T-helper 17 cell (primary cell): ENCODE results near the gene DPH2. TPM values are rescaled to one million over a fixed set of nuclear protein-coding genes. Genes with fewer than 3 reads are reported as not detected.

Experiments used
- ATAC-seq: fragments of 150-1000 bp; cut with Tn5 transposase; 2 replicates; pipeline ENCODE4 v1.10.0; 2021; ENCODE audit warnings: mild to moderate bottlenecking, moderate library complexity
- DNase-seq, 3 donors: peaks; one replicate each; pipeline versions ENCODE4 v3.0.0 to v3.0.0-alpha.2; 2020 to 2021
- H3K9me3 ChIP-seq: one replicate; pipeline ENCODE4 v1.7.0; 2013; ENCODE audit warnings: low read length, mild to moderate bottlenecking; ENCODE audit not compliant: control insufficient read depth, poor library complexity, severe bottlenecking
- H3K27ac Mint-ChIP-seq: one replicate; pipeline ENCODE4 v1.8.0; 2022; ENCODE audit warnings: mild to moderate bottlenecking, moderate library complexity, mixed read lengths
- H3K27me3 Mint-ChIP-seq: one replicate; pipeline ENCODE4 v1.8.0; 2022; ENCODE audit warnings: mixed read lengths
- H3K36me3 Mint-ChIP-seq: one replicate; pipeline ENCODE4 v1.8.0; 2022; ENCODE audit warnings: low read depth, mixed read lengths
- H3K4me1 Mint-ChIP-seq: one replicate; pipeline ENCODE4 v1.8.0; 2022; ENCODE audit warnings: mild to moderate bottlenecking, mixed read lengths
- H3K4me3 Mint-ChIP-seq: one replicate; pipeline ENCODE4 v1.8.0; 2022; ENCODE audit warnings: mild to moderate bottlenecking, moderate library complexity, mixed read lengths
- total RNA-seq, 4 donors: library from RNA in 2 of 4; stranded (reverse) in 2 of 4; gene quantifications; one replicate each; pipeline ENCODE4 v1.2.3 and lab custom pipeline; 2022 to 2026

Gene DPH2, protein sequence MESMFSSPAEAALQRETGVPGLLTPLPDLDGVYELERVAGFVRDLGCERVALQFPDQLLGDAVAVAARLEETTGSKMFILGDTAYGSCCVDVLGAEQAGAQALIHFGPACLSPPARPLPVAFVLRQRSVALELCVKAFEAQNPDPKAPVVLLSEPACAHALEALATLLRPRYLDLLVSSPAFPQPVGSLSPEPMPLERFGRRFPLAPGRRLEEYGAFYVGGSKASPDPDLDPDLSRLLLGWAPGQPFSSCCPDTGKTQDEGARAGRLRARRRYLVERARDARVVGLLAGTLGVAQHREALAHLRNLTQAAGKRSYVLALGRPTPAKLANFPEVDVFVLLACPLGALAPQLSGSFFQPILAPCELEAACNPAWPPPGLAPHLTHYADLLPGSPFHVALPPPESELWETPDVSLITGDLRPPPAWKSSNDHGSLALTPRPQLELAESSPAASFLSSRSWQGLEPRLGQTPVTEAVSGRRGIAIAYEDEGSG
- total RNA-seq = 10 to 100 TPM; 17.7 to 24.4 TPM
- 17.3 to 42.4 reads per million in 2 donors for total RNA-seq (lab: John Stamatoyannopoulos, UW)

DNA sequence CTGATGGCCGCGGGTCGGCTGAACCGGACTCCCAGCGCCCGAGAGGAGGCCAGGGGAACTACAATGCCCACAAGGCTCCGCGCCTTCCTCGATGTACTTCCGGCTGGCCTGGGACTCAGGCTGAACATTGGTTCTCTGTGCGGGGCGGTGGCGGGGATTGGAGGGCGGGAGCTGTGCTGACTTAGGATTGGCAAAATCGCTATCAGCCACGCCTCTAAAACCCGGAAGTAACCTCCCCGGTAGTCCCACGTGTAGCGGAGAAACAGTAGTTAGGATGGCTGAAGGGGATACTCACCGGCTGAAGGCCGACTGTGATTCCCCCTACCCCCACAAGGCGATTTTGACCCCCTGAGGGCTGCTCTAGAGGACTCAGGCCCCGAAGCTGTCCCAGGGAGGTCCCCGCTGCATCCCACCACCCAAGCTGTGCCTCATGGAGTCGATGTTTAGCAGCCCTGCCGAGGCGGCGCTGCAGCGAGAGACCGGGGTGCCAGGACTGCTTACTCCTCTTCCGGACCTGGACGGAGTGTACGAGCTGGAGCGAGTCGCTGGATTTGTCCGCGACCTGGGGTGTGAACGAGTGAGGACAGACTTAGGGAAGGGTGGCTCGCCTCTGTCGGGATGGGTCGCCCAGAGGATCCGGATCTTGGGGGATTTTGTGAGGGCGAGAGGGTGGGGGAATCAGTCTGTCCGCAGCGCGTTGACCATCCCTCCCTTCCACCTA is at the start of gene DPH2:
Gene DPH2, plus strand, starts transcription at position 265 of the 721 bp plus-strand sequence. Its CDS starts 166 bp downstream, at position 431.
- ATAC-seq (peak; percentile 89), DNase-seq (peak; percentile 83 to 90 (median 87))
- Mint-ChIP-seq H3K27me3 (no peaks in the 10 kb centered on the region), H3K4me3 (peak within 1 kb of the TSS; percentile 93), H3K27ac (peak within 1 kb of the TSS; percentile 72), H3K36me3 (peaks cover 5% of the 10 kb centered on the region), H3K4me1 (peaks cover 30% of the 10 kb centered on the region)
- H3K9me3 ChIP-seq = no peaks in the 10 kb centered on the region

DNA sequence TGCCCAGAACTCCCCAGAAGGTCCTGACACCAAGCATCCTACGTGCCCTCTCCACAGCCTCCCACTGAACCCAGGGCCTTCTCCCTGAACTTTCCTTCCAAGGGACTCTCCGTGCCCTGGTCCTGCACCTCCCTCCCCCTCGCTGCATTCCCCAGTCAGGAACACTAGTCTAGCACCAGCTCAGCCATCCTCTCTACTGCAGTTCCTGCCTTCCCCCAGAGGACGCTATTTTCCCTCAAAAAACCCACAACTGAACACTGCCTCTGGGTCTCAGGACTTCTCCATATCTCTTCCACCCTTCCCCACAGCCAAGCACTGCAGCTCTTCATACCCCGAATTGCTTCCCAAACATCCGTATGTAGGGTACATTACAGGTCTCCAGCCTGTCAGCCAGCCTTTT is 48.8 kb upstream of the DPH2 start:
- ATAC-seq = no peak
- Mint-ChIP-seq H3K4me1 (peaks cover 18% of the 10 kb centered on the region), H3K4me3 (no peak overlapping the region), H3K27ac (no peak overlapping the region), H3K27me3 (no peaks in the 10 kb centered on the region), H3K36me3 (peaks cover 17% of the 10 kb centered on the region)
- no peak for DNase-seq
- no peaks in the 10 kb centered on the region for H3K9me3 ChIP-seq

DNA sequence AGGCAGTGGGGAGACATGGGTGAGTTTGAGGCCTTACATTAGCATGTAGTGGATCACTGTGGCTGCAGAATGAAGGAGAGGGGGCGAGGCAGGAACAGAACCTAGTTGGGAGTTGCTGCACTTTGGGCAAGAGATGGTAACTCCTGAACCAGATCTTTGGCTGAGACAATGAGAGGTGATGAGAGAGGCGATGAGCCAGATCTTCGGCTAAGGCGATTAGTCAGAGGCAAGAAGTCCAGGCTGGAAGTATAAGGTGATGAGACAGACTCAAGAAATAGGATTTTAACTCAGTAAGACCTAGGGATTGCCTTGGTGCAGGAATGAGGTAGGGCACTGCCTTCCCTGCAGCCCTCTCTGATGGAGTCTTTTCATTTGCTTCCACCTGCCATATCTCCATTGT is 45.3 kb upstream of the DPH2 start:
- no peaks in the 10 kb centered on the region for H3K9me3 ChIP-seq
- Mint-ChIP-seq H3K36me3 (peaks cover 15% of the 10 kb centered on the region), H3K4me3 (no peak overlapping the region), H3K4me1 (peaks cover 14% of the 10 kb centered on the region), H3K27me3 (no peaks in the 10 kb centered on the region), H3K27ac (no peak overlapping the region)
- no peak for ATAC-seq
- DNase-seq = no peak

DNA sequence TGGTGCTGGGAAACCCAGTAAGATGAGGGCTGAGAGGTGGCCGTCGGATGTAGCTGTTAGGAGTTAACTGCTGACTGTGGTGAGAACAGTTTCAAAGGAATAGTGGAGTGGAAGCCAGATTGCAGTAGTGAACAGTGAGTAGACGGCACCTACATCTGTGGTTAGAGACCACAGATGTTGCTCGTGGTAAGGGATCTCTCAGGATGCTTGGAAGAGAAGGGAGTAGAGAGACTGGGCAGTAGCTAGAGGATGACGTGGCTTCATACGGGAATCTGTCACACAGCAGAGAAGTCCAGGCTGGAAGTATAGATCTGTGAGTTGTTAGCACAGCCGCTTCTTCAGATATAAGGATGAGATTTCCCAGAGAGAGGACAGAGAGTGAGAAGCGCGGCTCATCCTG is 44.0 kb upstream of the DPH2 start:
- ATAC-seq = no peak
- DNase-seq = no peak
- H3K4me3 Mint-ChIP-seq = no peak overlapping the region
- no peak overlapping the region for H3K27ac Mint-ChIP-seq
- no peaks in the 10 kb centered on the region for H3K9me3 ChIP-seq
- H3K4me1 Mint-ChIP-seq = peaks cover 13% of the 10 kb centered on the region
- H3K36me3 Mint-ChIP-seq = peaks cover 15% of the 10 kb centered on the region
- no peaks in the 10 kb centered on the region for H3K27me3 Mint-ChIP-seq

DNA sequence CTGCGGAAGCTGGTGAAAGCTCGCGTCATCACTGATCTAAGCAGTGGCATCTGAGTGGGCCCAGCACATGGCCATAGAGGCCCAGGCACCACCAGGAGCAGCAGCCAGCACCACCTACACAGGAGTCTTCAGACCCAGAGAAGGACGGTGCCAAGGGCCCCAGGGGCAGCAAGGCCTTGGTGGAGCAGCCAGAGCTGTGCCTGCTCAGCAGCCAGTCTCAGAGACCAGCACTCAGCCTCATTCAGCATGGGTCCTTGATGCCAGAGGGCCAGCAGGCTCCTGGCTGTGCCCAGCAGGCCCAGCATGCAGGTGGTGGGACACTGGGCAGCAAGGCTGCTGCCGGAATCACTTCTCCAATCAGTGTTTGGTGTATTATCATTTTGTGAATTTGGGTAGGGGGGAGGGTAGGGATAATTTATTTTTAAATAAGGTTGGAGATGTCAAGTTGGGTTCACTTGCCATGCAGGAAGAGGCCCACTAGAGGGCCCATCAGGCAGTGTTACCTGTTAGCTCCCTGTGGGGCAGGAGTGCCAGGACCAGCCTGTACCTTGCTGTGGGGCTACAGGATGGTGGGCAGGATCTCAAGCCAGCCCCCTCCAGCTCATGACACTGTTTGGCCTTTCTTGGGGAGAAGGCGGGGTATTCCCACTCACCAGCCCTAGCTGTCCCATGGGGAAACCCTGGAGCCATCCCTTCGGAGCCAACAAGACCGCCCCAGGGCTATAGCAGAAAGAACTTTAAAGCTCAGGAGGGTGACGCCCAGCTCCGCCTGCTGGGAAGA is 39.5 kb upstream of the DPH2 start:
- Mint-ChIP-seq H3K4me3 (no peak overlapping the region), H3K27me3 (peaks cover 32% of the 10 kb centered on the region), H3K4me1 (peaks cover 14% of the 10 kb centered on the region), H3K27ac (no peak overlapping the region), H3K36me3 (peaks cover 12% of the 10 kb centered on the region)
- ATAC-seq (peak; percentile 29), DNase-seq (no peak)
- no peaks in the 10 kb centered on the region for H3K9me3 ChIP-seq

DNA sequence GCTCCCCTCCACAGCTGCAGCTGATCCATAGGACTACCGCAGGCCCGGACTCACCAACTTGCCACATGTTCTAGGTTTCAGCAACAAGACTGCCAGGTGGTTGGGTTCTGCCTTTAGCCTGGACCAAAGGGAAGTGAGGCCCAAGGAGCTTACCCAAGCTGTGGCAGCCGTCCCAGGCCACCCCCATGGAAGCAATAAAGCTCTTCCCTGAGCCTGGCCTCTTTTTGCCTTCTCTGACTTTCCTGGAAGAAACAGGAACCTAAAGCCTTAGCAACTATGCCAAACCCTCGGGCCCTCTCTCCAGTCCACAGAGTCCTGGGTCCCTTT is 38.9 kb upstream of the DPH2 start:
- Mint-ChIP-seq H3K4me3 (no peak overlapping the region), H3K4me1 (peaks cover 11% of the 10 kb centered on the region)
- DNase-seq = no peak

DNA sequence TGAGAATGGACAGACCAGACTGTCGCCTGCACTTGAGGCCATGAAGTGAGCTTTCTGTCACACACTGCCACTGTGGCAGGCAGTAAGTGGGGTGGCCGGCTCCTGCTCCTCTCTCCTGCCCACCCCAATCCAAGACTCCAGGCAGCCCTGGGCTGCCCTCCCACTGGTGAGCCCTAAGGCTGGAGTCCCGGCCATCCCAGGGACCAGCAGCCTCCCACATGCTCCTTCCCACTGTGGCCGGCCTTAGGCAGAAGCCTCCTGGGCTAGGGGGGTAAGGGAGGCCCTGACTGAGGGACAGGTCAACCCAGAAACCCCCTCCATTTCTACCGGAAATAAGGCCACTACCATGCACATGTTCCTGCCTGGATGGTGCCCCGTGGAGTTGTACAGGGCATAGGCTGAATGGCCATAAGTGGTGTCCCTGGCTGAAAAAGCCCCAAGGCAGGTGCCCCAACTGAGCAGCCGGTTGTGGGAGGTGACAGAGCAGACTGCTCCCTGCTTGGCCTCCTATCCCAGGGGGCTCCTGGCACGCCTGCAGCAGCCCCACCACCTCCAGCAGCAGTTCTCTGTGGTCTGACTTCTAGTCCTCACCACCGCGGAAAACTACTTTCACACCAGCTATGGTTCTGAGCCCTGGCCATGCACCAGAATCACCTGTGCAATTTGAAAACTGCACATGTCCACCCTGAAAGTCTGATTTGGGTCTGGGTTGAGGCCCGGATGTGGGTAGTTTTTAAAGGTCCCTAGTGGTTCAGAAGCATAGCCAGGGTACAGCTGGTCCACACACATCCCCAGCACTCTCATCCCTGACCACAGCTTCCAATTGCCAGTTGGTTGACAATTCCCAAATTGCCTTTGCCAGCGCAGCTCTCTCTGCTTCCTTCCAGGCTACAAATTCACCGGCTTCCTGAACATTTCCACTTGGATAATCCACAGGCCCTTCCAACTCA is 37.8 kb upstream of the DPH2 start:
- DNase-seq = no peak
- H3K4me1 Mint-ChIP-seq = peaks cover 11% of the 10 kb centered on the region
- no peak for ATAC-seq
- H3K27me3 Mint-ChIP-seq = peaks cover 41% of the 10 kb centered on the region
- peak overlapping the region; percentile 47 for H3K4me3 Mint-ChIP-seq
- no peaks in the 10 kb centered on the region for H3K9me3 ChIP-seq
- peaks cover 7% of the 10 kb centered on the region for H3K36me3 Mint-ChIP-seq
- peak overlapping the region; percentile 49 for H3K27ac Mint-ChIP-seq

More for the DNA sequence above, 38.9 kb upstream of the DPH2 start:
- ATAC-seq = no peak
- no peaks in the 10 kb centered on the region for H3K9me3 ChIP-seq
- no peak overlapping the region for H3K27ac Mint-ChIP-seq
- H3K36me3 Mint-ChIP-seq = peaks cover 8% of the 10 kb centered on the region
- H3K27me3 Mint-ChIP-seq = peaks cover 37% of the 10 kb centered on the region

DNA sequence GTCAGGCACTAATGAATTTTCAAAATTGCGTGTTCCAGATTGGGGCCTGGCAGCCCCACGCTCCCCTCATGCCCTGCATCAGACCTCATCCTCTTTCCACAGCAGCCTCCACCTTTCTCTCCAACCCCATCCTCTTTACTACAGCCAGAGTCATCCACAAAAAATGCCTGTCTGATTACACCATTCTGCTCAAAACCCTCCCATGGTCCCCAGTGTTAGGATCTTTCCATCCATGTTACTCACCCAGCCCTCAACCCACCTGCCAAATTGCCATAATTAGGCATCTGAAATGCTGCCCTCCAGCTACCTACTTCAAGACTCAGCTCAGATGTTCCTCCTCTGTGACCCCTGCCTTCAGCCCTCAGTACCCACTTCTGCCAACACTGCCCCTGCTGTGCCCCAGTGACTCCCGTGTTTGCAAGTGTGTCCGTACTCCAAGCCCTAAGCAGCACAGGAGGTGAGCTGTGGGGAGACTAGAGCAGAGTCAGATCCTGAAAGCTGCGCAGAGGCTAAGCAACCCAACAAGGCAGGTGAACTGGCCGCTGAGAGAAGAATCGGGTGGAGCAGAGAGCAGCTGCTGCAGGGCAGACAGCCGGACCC is 36.9 kb upstream of the DPH2 start:
- Mint-ChIP-seq H3K4me3 (peak overlapping the region; percentile 47), H3K27me3 (peaks cover 41% of the 10 kb centered on the region), H3K27ac (peak overlapping the region; percentile 49), H3K4me1 (peaks cover 11% of the 10 kb centered on the region), H3K36me3 (peaks cover 7% of the 10 kb centered on the region)
- no peak for DNase-seq
- no peaks in the 10 kb centered on the region for H3K9me3 ChIP-seq
- no peak for ATAC-seq

DNA sequence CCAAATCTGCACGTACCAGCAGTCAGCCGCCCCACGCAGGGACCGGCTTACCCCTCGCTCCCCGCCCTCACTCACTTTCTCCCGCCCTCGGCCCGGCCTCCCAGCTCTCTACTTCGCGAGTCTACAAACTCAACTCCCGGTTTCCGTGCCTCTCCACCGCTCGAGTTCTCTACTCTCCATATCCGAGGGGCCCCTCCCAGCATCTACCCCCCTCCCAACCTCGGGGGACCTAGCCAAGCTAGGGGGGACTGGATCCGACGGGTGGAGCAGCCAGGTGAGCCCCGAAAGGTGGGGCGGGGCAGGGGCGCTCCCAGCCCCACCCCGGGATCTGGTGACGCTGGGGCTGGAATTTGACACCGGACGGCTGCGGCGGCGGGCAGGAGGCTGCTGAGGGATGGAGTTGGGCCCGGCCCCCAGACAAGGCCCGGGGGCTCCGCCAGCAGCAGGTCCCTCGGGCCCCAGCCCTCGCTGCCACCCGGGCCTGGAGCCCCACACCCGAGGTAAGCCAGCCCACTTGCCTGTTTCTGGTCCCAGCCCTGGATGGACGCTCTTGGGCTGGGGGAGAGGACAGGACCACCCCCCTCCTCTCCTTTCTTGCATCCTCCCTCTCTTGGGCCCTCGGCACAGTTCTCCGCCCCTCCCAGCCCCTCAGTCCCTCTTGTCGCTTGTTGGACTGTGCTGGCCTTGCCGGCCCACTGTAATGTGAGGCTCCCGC is 36.3 kb upstream of the DPH2 start, which contains the start of gene ARTN:
Gene ARTN, plus strand, starts transcription at position 416 of the 715 bp plus-strand sequence. CDS start 1,856 bp downstream, outside the sequence.
- DNase-seq = no peak
- Mint-ChIP-seq H3K27ac (peak within 1 kb of the TSS; percentile 49), H3K4me3 (peak within 1 kb of the TSS; percentile 75), H3K4me1 (peaks cover 13% of the 10 kb centered on the region), H3K27me3 (peaks cover 41% of the 10 kb centered on the region), H3K36me3 (peaks cover 9% of the 10 kb centered on the region)
- ATAC-seq = no peak
- H3K9me3 ChIP-seq = no peaks in the 10 kb centered on the region

DNA sequence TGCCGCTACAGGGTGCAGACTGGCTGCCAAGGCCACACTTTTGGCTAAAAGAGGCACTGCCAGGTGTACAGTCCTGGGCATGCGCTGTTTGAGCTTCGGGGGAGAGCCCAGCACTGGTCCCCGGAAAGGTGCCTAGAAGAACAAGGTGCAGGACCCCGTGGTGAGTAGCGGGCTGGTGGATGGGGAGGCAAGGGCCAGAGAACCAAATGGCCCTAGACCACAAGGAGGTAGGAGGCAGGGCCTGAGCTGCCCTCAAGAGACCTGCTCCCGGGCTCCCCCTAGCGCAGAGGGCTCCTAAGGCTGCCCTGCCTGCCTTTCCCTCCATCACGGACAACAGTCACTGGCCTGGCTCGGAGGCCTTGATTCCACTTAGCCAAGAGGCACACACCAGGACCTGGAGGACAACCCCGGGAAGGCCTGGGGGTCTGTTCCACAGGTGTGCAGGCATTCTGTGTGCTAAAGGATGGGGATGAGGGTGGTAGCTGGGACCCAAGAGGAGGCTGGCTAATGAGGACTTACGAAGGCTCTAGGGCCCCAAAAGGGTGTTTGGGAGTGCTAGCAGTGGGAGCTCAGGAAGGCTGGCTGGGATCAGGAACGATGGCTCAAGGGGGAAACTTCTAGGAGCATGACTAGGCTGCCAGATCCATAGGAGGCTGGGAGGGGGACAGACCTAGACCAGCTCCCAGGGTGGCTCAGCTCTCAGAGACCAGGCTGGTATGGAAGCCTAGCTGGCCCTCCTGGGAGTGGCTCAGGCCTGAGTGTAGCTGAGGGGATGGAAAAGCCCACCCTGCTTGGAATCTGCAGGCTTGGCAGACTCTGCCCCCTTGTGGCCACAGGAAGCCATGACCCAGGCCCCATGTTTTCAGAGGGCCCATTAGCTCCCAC is 35.5 kb upstream of the DPH2 start:
- ATAC-seq (peak; percentile 75), DNase-seq (peak in 2 of 3 donors; percentile 24 to 51)
- H3K4me1 Mint-ChIP-seq = peaks cover 16% of the 10 kb centered on the region
- no peaks in the 10 kb centered on the region for H3K9me3 ChIP-seq
- H3K27ac Mint-ChIP-seq = peak overlapping the region; percentile 11
- H3K27me3 Mint-ChIP-seq = peaks cover 41% of the 10 kb centered on the region
- H3K4me3 Mint-ChIP-seq = peak overlapping the region; percentile 75
- H3K36me3 Mint-ChIP-seq = peaks cover 9% of the 10 kb centered on the region

DNA sequence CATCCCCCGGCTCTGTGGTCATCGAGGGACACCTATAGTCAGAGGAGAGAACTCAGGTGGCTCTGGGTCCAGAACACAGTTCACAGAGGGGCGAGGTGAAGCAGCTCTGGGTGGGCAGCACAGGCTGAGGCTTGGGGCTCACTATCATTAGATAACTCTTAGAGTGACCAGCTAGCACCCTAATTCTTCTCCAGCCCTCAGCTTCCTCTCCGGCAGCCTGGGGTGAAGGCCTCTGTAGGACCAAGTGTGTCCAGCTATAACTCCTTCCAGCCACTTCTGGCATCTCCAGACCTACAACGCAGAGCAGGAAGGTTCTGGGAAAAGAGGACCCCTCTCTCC is 34.9 kb upstream of the DPH2 start:
- Mint-ChIP-seq H3K27ac (peak overlapping the region; percentile 11), H3K27me3 (peaks cover 41% of the 10 kb centered on the region), H3K4me1 (peaks cover 20% of the 10 kb centered on the region), H3K4me3 (no peak overlapping the region), H3K36me3 (peaks cover 14% of the 10 kb centered on the region)
- DNase-seq (no peak), ATAC-seq (no peak)
- H3K9me3 ChIP-seq = no peaks in the 10 kb centered on the region
